DND-41 (cell line): ENCODE results near the gene HSDL2.

ENCODE experiments used
- ATAC-seq: fragments of 200-7000 bp; cut with Tn5 transposase; 3 replicates; pipeline ENCODE4 v1.9.1; 2021; ENCODE audit warnings: low read depth; ENCODE audit not compliant: insufficient read depth
- DNase-seq: peaks from one replicate; pipeline ENCODE4 v3.0.0-alpha.2; 2020
- H2AFZ ChIP-seq: 2 replicates; pipeline ENCODE4 v1.6.0; 2012; ENCODE audit warnings: low read depth, low read length
- H3K27ac ChIP-seq: 2 replicates; pipeline ENCODE4 v1.5.1; 2012; ENCODE audit warnings: low read length, inconsistent platforms
- H3K27me3 ChIP-seq: fragments of 200-600 bp; sonication (generic); 2 replicates; pipeline ENCODE4 v1.6.0; 2012; ENCODE audit warnings: low read length, mild to moderate bottlenecking, inconsistent platforms; ENCODE audit not compliant: insufficient read depth, poor library complexity
- H3K36me3 ChIP-seq: 2 replicates; pipeline ENCODE4 v1.5.1; 2012; ENCODE audit warnings: low read length, inconsistent platforms; ENCODE audit not compliant: insufficient read depth
- H3K4me1 ChIP-seq: 2 replicates; pipeline ENCODE4 v1.5.1; 2012; ENCODE audit warnings: mild to moderate bottlenecking, low read length; ENCODE audit not compliant: insufficient read depth
- H3K4me2 ChIP-seq: 2 replicates; pipeline ENCODE4 v1.6.0; 2012; ENCODE audit warnings: mild to moderate bottlenecking, moderate library complexity, low read length, inconsistent platforms; ENCODE audit not compliant: insufficient read depth
- H3K4me3 ChIP-seq, 2 experiments: fragments of 200-600 bp in 1 of 2; shearing (Covaris generic) in 1 of 2; 2 replicates each; pipeline ENCODE4 v1.5.1; 2012 to 2016; ENCODE audit warnings: inconsistent platforms in 2 of 2, low read length in 2 of 2, mild to moderate bottlenecking in 2 of 2, low read depth in 1 of 2, moderate library complexity in 1 of 2
- H3K79me2 ChIP-seq: 2 replicates; pipeline ENCODE4 v1.6.0; 2012; ENCODE audit warnings: low read length, inconsistent platforms; ENCODE audit not compliant: insufficient read depth
- H3K9ac ChIP-seq: 2 replicates; pipeline ENCODE4 v1.6.0; 2012; ENCODE audit warnings: low read depth, mild to moderate bottlenecking, inconsistent platforms, low read length, moderate library complexity
- H3K9me3 ChIP-seq: 2 replicates; pipeline ENCODE4 v1.5.1; 2012; ENCODE audit warnings: low read length, moderate library complexity, mild to moderate bottlenecking, inconsistent platforms; ENCODE audit not compliant: insufficient read depth, severe bottlenecking
- H4K20me1 ChIP-seq: 2 replicates; pipeline ENCODE4 v1.6.0; 2012; ENCODE audit warnings: low read length; ENCODE audit not compliant: insufficient read depth
- CTCF ChIP-seq: IDR thresholded peaks from 2 replicates; pipeline ENCODE4 v1.5.1; 2012; ENCODE audit warnings: borderline replicate concordance, low read length, moderate library complexity, mild to moderate bottlenecking; ENCODE audit not compliant: poor library complexity, severe bottlenecking; ENCODE audit errors: extremely low read depth
- EZH2 ChIP-seq: IDR thresholded peaks from 3 replicates; pipeline ENCODE4 v1.6.1; 2012; ENCODE audit warnings: borderline replicate concordance, low read depth, mild to moderate bottlenecking, moderate library complexity, low read length, inconsistent platforms; ENCODE audit not compliant: severe bottlenecking

The HSDL2 gene

GRCh38 chr9:112446080-112446479 lies 66.2 kb downstream of the HSDL2 start:
- Histone ChIP-seq H3K27me3 (no peaks in the 10 kb centered on the region), H3K4me1 (no peaks in the 10 kb centered on the region), H4K20me1 (no peaks in the 10 kb centered on the region), H2AFZ (no peak overlapping the region), H3K79me2 (no peaks in the 10 kb centered on the region), H3K4me3 (no peak overlapping the region), H3K9ac (no peak overlapping the region), H3K4me2 (no peak overlapping the region), H3K36me3 (no peaks in the 10 kb centered on the region; the same call in 1 of the 2 replicates), H3K27ac (no peak overlapping the region), H3K9me3 (no peaks in the 10 kb centered on the region)
- ATAC-seq = no peak
- DNase-seq = no peak
- no peak for TF ChIP-seq CTCF
- no peak for TF ChIP-seq EZH2

- ATAC-seq (no peak), DNase-seq (no peak)
- Histone ChIP-seq H2AFZ (no peak overlapping the region), H3K27me3 (no peaks in the 10 kb centered on the region), H3K4me2 (no peak overlapping the region), H3K36me3 (no peaks in the 10 kb centered on the region; the same call in 1 of the 2 replicates), H3K4me1 (no peaks in the 10 kb centered on the region), H4K20me1 (no peaks in the 10 kb centered on the region), H3K79me2 (no peaks in the 10 kb centered on the region), H3K9ac (no peak overlapping the region), H3K27ac (no peak overlapping the region), H3K9me3 (no peaks in the 10 kb centered on the region), H3K4me3 (no peak overlapping the region)
- TF ChIP-seq CTCF (no peak), EZH2 (no peak)
Observed at GRCh38 chr9:112446526-112446925, 66.6 kb downstream of the HSDL2 start.

GRCh38 chr9:112447283-112447761 lies 67.4 kb downstream of the HSDL2 start:
- Histone ChIP-seq H4K20me1 (no peaks in the 10 kb centered on the region), H3K27me3 (no peaks in the 10 kb centered on the region), H3K79me2 (no peaks in the 10 kb centered on the region), H3K9ac (no peak overlapping the region), H3K36me3 (no peaks in the 10 kb centered on the region; the same call in 1 of the 2 replicates), H2AFZ (no peak overlapping the region), H3K4me3 (no peak overlapping the region), H3K9me3 (no peaks in the 10 kb centered on the region), H3K4me1 (no peaks in the 10 kb centered on the region), H3K27ac (no peak overlapping the region), H3K4me2 (no peak overlapping the region)
- ATAC-seq (no peak), DNase-seq (no peak)
- TF ChIP-seq CTCF (no peak), EZH2 (no peak)

GRCh38 chr9:112462855-112463254 lies 82.9 kb downstream of the HSDL2 start:
- Histone ChIP-seq H3K9me3 (no peaks in the 10 kb centered on the region), H3K36me3 (peaks cover 27% of the 10 kb centered on the region; the same call in 1 of the 2 replicates), H3K27ac (no peak overlapping the region), H3K4me3 (no peak overlapping the region), H3K79me2 (no peaks in the 10 kb centered on the region), H3K27me3 (no peaks in the 10 kb centered on the region), H3K4me1 (no peaks in the 10 kb centered on the region), H3K9ac (no peak overlapping the region), H4K20me1 (no peaks in the 10 kb centered on the region), H3K4me2 (no peak overlapping the region), H2AFZ (no peak overlapping the region)
- TF ChIP-seq EZH2 (no peak), CTCF (no peak)
- ATAC-seq = no peak
- DNase-seq = no peak
